GM12891 (cell line): Measurements from ENCODE around the gene TTLL5.
A peak's percentile ranks its signal among the peaks of the same experiment; 100 is the strongest.

ENCODE experiments used
- DNase-seq: peaks from one replicate; pipeline ENCODE4 v3.0.0; 2011; ENCODE audit warnings: low spot score; ENCODE audit not compliant: insufficient read length
- FAIRE-seq: peaks from 2 replicates; lab custom pipeline; 2011; peaks lifted over from hg19 to GRCh38; lab: Jason Lieb, UNC
- PAX5 ChIP-seq: IDR thresholded peaks from 2 replicates; pipeline ENCODE4 v1.6.1; 2011; ENCODE audit warnings: low read length, moderate library complexity, mild to moderate bottlenecking; ENCODE audit not compliant: insufficient read depth, severe bottlenecking
- POLR2A ChIP-seq: IDR thresholded peaks from 2 replicates; pipeline ENCODE4 v1.6.1; 2011; ENCODE audit warnings: low read depth, low read length, control low read depth
- POLR2AphosphoS5 ChIP-seq: IDR thresholded peaks from 2 replicates; pipeline ENCODE4 v1.6.1; 2011; ENCODE audit warnings: low read depth, low read length, control low read depth
- POU2F2 ChIP-seq: IDR thresholded peaks from 2 replicates; pipeline ENCODE4 v1.6.1; 2011; ENCODE audit warnings: low read depth, mild to moderate bottlenecking, control low read depth, low read length, moderate library complexity
- SPI1 ChIP-seq: IDR thresholded peaks from 2 replicates; pipeline ENCODE4 v1.6.1; 2011; ENCODE audit warnings: low read depth, low read length, control low read depth
- TAF1 ChIP-seq: IDR thresholded peaks from 2 replicates; pipeline ENCODE4 v1.6.1; 2011; ENCODE audit warnings: low read depth, low read length, control low read depth

Gene TTLL5

DNA sequence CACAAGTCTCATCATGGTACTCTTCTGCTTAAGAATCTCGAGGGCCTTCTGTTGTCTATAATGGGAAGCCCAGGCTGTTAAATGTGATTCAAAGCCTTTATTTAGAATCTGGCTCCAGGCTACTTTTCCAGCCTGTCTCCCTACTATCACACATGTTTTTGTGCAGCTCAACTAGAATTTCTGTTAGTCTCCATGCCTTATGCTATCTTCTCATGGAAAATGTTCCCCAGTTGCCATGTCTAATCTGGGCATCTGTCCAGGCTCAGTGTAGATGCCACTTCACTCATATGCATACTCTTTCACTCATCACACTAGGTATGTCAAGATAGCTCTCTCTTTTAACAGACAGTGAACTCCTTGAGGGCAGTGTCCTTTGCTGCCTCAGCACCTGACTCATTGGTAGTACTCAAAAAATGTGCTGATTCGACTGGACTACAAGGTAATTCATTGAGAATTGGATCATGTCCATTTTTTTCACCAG is 145.3 kb downstream of the TTLL5 start:
- no peak for FAIRE-seq
- no peak for TF ChIP-seq SPI1
- no peak for TF ChIP-seq POLR2A
- DNase-seq = no peak

- no peak for FAIRE-seq
- TF ChIP-seq PAX5 (no peak), POU2F2 (no peak), TAF1 (no peak), POLR2A (no peak), POLR2AphosphoS5 (no peak), SPI1 (no peak)
Measured at GRCh38 chr14:75807667-75808360, 146.8 kb downstream of the TTLL5 start.

GRCh38 chr14:75811136-75811829 is 150.2 kb downstream of the TTLL5 start:
- FAIRE-seq = no peak
- TF ChIP-seq PAX5 (no peak), SPI1 (no peak), TAF1 (no peak), POLR2AphosphoS5 (no peak), POLR2A (no peak), POU2F2 (no peak)
- no peak for DNase-seq

More at GRCh38 chr14:75807667-75808360, 146.8 kb downstream of the TTLL5 start:
- DNase-seq = no peak

DNA sequence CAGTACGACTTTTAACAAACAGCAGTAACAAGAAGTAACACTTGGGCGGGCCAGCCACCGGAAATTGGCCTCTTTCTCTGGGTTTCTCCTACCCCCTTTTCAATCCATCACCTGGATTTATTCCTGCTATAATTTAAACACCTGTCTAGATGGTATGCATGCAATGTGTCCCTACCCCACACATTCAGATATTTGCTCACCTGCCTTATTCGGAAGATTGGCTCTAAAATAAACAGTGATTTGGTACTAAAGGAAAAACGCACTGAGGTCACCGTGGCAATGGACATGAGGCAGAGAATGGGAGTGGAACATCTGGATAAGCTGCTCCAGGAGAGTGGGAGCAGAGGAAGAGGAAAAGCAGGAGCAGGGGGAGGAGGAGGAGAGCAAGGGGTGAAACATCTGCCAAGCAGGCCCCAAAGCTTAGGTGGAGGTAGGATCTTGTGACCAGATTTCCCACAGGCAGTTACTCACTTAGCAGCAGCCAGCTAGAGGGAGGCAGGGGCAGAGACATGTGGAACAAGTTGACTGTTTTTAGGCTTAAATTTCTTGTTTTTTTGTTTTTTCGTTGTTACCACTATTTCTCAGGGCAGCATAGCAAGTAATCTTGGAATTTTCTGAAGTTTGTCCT is 150.9 kb downstream of the TTLL5 start:
- DNase-seq (no peak), FAIRE-seq (no peak)
- no peak for TF ChIP-seq SPI1
- no peak for TF ChIP-seq POU2F2
- no peak for TF ChIP-seq POLR2A
- TF ChIP-seq POLR2AphosphoS5 = no peak
- TF ChIP-seq TAF1 = no peak
- TF ChIP-seq PAX5 = no peak

- FAIRE-seq (peak; percentile 56), DNase-seq (no peak)
- no peak for TF ChIP-seq PAX5
- no peak for TF ChIP-seq POLR2AphosphoS5
- TF ChIP-seq SPI1 = no peak
- TF ChIP-seq POU2F2 = no peak
- TF ChIP-seq TAF1 = no peak
- TF ChIP-seq POLR2A = no peak
Measured at GRCh38 chr14:75812622-75813021, 151.6 kb downstream of the TTLL5 start.

- FAIRE-seq (no peak), DNase-seq (no peak)
- TF ChIP-seq POLR2A (no peak), SPI1 (no peak), TAF1 (no peak), PAX5 (no peak), POU2F2 (no peak), POLR2AphosphoS5 (no peak)
Measured at GRCh38 chr14:75820761-75821160, 159.7 kb downstream of the TTLL5 start.

GRCh38 chr14:75821831-75822521 is 160.9 kb downstream of the TTLL5 start:
- DNase-seq = no peak
- FAIRE-seq = no peak
- TF ChIP-seq POU2F2 (no peak), POLR2AphosphoS5 (no peak), SPI1 (no peak), POLR2A (no peak), TAF1 (no peak), PAX5 (no peak)

DNA sequence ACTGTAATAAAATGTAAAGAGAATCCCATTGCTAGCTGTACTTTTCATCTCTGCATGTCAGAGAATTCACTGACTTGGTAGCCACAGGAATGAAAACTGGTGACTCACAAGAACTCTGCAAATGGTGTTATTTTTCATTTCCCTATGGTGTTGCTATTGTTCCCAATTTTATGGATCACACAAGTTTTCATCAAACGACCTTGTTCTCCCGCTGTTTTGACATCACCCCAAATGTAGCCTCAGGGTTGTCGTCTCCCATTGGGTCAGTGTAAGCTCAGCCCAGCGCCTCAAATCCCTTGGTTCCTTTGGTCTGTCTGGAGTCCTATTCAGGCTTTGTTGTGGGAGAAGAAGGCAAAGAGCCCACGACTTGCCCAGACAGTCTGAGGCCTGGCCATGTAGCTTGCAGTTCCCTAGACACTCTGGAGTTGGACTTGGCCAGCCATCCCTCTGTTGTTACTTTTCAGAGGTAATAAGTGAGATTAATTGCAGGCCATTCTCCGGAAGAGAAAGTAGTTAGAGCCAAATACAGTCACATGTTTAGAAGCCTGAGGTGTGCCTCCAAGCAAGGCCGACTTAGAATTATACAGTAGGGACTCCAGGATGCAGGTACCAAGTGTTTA is 161.6 kb downstream of the TTLL5 start:
- DNase-seq = no peak
- TF ChIP-seq PAX5 = no peak
- TF ChIP-seq POU2F2 = no peak
- TF ChIP-seq TAF1 = no peak
- no peak for TF ChIP-seq SPI1
- no peak for TF ChIP-seq POLR2A
- TF ChIP-seq POLR2AphosphoS5 = no peak
- FAIRE-seq = no peak
